Heart left ventricle (tissue), 13 donors: ENCODE data around the gene OTUD4.

Source experiments
- POLR2A ChIP-seq, 2 donors: fragments of 450-650 bp; IDR thresholded peaks; one replicate each; pipeline ENCODE4 v1.6.1; 2017; ENCODE audit warnings: antibody characterized with exemption in 2 of 2, mild to moderate bottlenecking in 2 of 2, moderate library complexity in 2 of 2
- TF ChIP-seq, protein P1 (sequence below), 12 donors: fragments of 200-600 bp; sonication (generic) in 4 of 12; IDR thresholded peaks; one replicate each; pipeline versions ENCODE4 v1.5.0 to v1.8.0; 2018 to 2022; ENCODE audit warnings: antibody characterized with exemption in 12 of 12, mild to moderate bottlenecking in 5 of 12
- donor health status: ischemic (EF 13 %, LVEDD 7.1; RV severe dilation, severe dysfunction).
- donor health status: DM: no; HTN: yes; CAD: no.
- donor health status: DM: no; HTN: no; CAD: no.
- donor health status: ischemic (EF 25% LVEDD 6.9; RV normal size, moderate dysfunction).
- donor health status: ischemic (EF 25% LVEDD 5.7; RV mildly dilated, moderate dysfunction).
- donor health status: ischemic (EF 35%, LVEDD 5.7; RV mildly dilated, moderate dysfunction).
- donor health status: nonischemic (EF 11% LVEDD 7.7; RV severe dilation, severe dysfunction).
- donor health status: DM: yes; HTN: yes; CAD: no.
- donor health status: PGD.
- donor health status: ischemic (EF 29% LVEDD 5.4; RV normal size, mild dysfunction).
- donor health status: nonischemic (EF 23%, LVEDD 6.1; RV moderate dilation, normal function).

DNA sequence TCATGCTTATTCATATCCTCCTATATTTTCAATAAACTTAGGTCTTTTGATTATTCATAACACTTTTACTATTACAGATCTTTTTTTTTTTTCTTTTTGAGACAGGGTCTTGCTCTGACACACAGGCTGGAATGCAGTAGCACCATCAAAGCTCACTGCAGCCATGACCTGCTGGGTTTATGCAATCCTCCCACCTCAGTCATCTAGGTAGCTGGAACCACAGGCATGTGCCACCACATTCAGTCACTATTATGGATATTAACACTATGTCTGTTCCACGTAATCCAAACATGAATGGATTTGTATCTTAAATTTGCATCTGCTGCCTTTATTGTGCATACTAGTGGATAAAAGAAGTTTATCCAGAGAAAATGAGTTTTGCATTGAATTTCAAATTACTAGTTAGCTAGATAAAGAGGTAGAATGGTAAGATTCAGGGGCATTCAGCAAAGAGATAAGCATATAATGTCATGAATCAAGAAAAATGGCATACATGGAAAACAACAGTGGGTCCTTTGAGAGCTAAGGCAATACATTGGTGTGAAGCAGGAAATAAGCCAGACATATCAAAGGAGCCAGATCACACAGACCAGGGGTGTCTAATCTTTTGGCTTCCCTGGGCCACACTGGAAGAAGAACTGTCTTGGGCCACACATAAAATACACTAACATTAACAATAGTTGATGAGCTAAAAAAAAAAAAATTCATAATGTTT is 96.3 kb downstream of the OTUD4 start:
- no peak for TF ChIP-seq POLR2A (IDR thresholded peaks at IDR 0.05)
- TF ChIP-seq, protein P1, sequence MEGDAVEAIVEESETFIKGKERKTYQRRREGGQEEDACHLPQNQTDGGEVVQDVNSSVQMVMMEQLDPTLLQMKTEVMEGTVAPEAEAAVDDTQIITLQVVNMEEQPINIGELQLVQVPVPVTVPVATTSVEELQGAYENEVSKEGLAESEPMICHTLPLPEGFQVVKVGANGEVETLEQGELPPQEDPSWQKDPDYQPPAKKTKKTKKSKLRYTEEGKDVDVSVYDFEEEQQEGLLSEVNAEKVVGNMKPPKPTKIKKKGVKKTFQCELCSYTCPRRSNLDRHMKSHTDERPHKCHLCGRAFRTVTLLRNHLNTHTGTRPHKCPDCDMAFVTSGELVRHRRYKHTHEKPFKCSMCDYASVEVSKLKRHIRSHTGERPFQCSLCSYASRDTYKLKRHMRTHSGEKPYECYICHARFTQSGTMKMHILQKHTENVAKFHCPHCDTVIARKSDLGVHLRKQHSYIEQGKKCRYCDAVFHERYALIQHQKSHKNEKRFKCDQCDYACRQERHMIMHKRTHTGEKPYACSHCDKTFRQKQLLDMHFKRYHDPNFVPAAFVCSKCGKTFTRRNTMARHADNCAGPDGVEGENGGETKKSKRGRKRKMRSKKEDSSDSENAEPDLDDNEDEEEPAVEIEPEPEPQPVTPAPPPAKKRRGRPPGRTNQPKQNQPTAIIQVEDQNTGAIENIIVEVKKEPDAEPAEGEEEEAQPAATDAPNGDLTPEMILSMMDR (IDR thresholded peaks at IDR 0.05): no peak
